Activated naive CD8-positive, alpha-beta T cell treated with anti-CD3 and anti-CD28 coated beads for 36 hours (primary cell): ENCODE results near the gene RPL7A. TPM values are rescaled to one million over a fixed set of nuclear protein-coding genes. Genes with fewer than 3 reads are reported as not detected.
"Not testable (repeated sequence)": the region's sequence is repeated elsewhere in the genome, so short reads cannot be mapped to it uniquely, and the experiment has no call there.

Source experiments
- DNase-seq: peaks from one replicate; pipeline ENCODE4 v3.0.0; 2021
- H3K27ac Mint-ChIP-seq: one replicate; pipeline ENCODE4 v1.8.0; 2022; ENCODE audit warnings: mild to moderate bottlenecking, moderate library complexity, mixed read lengths
- H3K27me3 Mint-ChIP-seq: one replicate; pipeline ENCODE4 v1.8.0; 2022; ENCODE audit warnings: mild to moderate bottlenecking, mixed read lengths
- H3K36me3 Mint-ChIP-seq: one replicate; pipeline ENCODE4 v1.8.0; 2021; ENCODE audit warnings: mild to moderate bottlenecking, mixed read lengths
- H3K4me1 Mint-ChIP-seq: one replicate; pipeline ENCODE4 v1.8.0; 2021; ENCODE audit warnings: mixed read lengths
- H3K4me3 Mint-ChIP-seq: one replicate; pipeline ENCODE4 v1.8.0; 2022; ENCODE audit warnings: mild to moderate bottlenecking, moderate library complexity, mixed read lengths
- H3K9me3 Mint-ChIP-seq: one replicate; pipeline ENCODE4 v1.8.0; 2022; ENCODE audit warnings: mixed read lengths
- total RNA-seq, 2 experiments: library from RNA; stranded (reverse); gene quantifications; one replicate each; pipeline ENCODE4 v1.2.3, GENCODE V29; 2021

The RPL7A gene
- total RNA-seq, 2 experiments from 2014 or later: 3,142 to 3,195 TPM

- Mint-ChIP-seq H3K27me3 (no peaks in the 10 kb centered on the region), H3K27ac (no peak overlapping the region), H3K4me3 (no peak overlapping the region), H3K4me1 (peaks cover 2% of the 10 kb centered on the region), H3K36me3 (no peaks in the 10 kb centered on the region), H3K9me3 (no peaks in the 10 kb centered on the region)
- DNase-seq: no peak
Measured at GRCh38 chr9:133321411-133321935, 26.5 kb upstream of the RPL7A start.

GRCh38 chr9:133322701-133323100 is 25.3 kb upstream of the RPL7A start:
- DNase-seq: no peak
- H3K36me3 Mint-ChIP-seq: no peaks in the 10 kb centered on the region

DNA sequence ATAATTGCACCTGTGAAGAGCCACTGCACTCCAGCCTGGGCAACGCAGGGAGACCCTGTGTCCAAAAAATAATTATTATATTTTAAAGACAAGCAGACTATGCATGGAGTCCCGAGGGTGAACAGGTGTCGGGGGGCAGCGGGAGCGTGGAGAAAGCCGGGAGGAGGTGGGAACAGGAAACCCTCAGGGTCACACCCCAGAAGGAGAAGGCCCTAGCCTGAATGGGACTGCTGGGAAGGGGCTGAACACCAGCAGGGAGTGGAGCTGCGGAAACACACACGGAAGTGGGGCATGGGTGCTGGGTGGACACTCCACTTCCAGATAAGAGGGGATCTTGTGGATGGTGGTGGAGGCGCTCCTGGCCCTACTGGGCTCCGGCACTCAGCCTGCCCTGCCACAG is 24.8 kb upstream of the RPL7A start:
- Mint-ChIP-seq H3K9me3 (no peaks in the 10 kb centered on the region), H3K4me1 (peaks cover 2% of the 10 kb centered on the region), H3K4me3 (no peak overlapping the region), H3K36me3 (no peaks in the 10 kb centered on the region), H3K27ac (no peak overlapping the region), H3K27me3 (no peaks in the 10 kb centered on the region)
- DNase-seq: no peak

More at GRCh38 chr9:133322701-133323100, 25.3 kb upstream of the RPL7A start:
- H3K4me1 Mint-ChIP-seq: peaks cover 2% of the 10 kb centered on the region
- no peak overlapping the region for H3K4me3 Mint-ChIP-seq
- H3K9me3 Mint-ChIP-seq: no peaks in the 10 kb centered on the region
- no peaks in the 10 kb centered on the region for H3K27me3 Mint-ChIP-seq
- H3K27ac Mint-ChIP-seq: no peak overlapping the region

GRCh38 chr9:133323991-133324703 is 23.9 kb upstream of the RPL7A start:
- Mint-ChIP-seq H3K9me3 (no peaks in the 10 kb centered on the region), H3K4me1 (peaks cover 2% of the 10 kb centered on the region), H3K27ac (no peak overlapping the region), H3K36me3 (peaks cover 6% of the 10 kb centered on the region), H3K4me3 (no peak overlapping the region), H3K27me3 (no peaks in the 10 kb centered on the region)
- no peak for DNase-seq

DNA sequence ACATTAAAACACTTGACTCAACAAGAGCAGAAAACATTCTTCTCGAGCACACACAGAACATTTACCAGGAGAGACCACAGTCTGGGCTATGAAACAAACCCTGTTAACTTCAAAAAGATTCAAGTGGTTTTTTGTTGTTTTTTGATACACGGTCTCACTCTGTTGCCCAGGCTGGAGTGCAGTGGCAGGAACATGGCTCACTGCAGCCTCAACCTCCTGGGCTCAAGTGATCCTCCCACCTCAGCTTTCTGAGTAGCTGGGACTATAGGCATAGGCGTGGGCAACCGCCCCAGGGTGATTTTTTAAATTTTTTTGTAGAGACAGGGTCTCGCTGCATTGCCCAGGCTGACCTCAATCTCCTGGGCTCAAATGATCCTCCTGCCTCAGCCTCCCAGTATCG is 21.0 kb upstream of the RPL7A start:
- peaks cover 11% of the 10 kb centered on the region for H3K4me1 Mint-ChIP-seq
- not testable (repeated sequence) for H3K27me3 Mint-ChIP-seq, DNase-seq, H3K4me3 Mint-ChIP-seq, H3K9me3 Mint-ChIP-seq, H3K27ac Mint-ChIP-seq
- H3K36me3 Mint-ChIP-seq: peaks cover 12% of the 10 kb centered on the region

- Mint-ChIP-seq H3K4me1 (peaks cover 14% of the 10 kb centered on the region), H3K9me3 (no peaks in the 10 kb centered on the region)
- no peak for DNase-seq
Measured at GRCh38 chr9:133327834-133328484, 20.1 kb upstream of the RPL7A start.

DNA sequence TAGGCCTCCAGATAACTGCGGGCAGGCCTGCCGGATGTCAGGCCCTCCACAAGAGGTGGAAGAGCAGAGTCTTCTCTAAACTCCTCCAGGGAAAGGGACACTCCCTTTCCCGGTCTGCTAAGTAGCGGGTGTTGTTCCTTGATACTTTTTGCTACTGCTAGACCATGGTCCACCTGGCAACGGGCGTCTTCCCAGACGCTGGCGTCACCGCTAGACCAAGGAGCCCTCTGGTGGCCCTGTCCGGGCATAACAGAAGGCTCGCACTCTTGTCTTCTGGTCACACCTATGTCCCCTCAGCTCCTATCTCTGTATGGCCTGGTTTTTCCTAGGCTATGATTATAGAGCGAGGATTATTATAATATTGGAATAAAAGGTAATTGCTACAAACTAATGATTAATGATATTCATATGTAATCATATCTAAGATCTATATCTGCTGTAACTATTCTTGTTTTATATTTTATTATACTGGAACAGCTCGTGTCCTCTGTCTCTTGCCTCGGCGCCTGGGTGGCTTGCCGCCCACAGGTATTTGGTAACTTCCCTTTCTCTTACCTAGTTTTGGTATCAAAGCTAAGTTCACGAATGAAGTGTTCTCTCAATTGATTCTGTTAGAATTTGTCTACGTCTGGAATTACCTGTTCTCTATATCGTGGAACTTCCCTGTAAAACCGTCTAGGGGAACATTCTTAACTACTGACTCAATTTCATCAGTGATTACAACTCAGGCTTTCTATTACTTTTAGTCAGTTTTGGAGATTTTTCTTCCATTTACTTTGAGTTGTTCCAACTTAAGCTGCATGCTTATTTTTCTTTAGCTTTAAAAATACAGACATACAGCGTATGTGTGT is 18.5 kb upstream of the RPL7A start:
- not testable (repeated sequence) for H3K27ac Mint-ChIP-seq

More at GRCh38 chr9:133327834-133328484, 20.1 kb upstream of the RPL7A start:
- Mint-ChIP-seq H3K27ac (peak overlapping the region; percentile 66), H3K36me3 (peaks cover 17% of the 10 kb centered on the region), H3K27me3 (no peaks in the 10 kb centered on the region), H3K4me3 (no peak overlapping the region)

DNA sequence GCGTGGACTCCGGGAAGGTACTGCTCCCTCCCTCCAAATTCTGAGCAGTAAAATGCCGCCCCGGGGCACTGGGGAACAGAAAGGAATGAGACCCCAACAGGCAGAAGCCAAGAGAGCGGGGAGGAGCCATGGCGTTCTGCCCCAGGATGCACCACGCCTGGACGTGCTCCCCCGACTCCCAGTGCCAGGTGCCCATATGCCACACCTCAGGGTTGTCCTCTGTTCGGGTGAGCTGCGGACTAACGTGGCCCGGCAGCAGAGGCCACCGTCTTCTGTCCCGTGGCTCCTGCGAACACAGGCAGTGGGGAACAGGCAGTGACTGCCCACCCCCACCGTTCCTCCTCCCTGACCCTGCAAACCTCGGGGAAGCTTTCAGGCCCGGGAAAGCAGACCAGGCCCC is 16.8 kb upstream of the RPL7A start:
- Mint-ChIP-seq H3K4me3 (no peak overlapping the region), H3K27ac (peak overlapping the region; percentile 25), H3K36me3 (peaks cover 41% of the 10 kb centered on the region), H3K9me3 (no peaks in the 10 kb centered on the region), H3K27me3 (no peaks in the 10 kb centered on the region), H3K4me1 (peaks cover 21% of the 10 kb centered on the region)
- DNase-seq: no peak

More for the DNA sequence above, 18.5 kb upstream of the RPL7A start:
- not testable (repeated sequence) for H3K27me3 Mint-ChIP-seq, DNase-seq, H3K4me3 Mint-ChIP-seq, H3K9me3 Mint-ChIP-seq
- Mint-ChIP-seq H3K4me1 (peaks cover 21% of the 10 kb centered on the region), H3K36me3 (peaks cover 26% of the 10 kb centered on the region)

GRCh38 chr9:133331641-133332380 is 16.2 kb upstream of the RPL7A start:
- no peaks in the 10 kb centered on the region for H3K27me3 Mint-ChIP-seq
- peaks cover 25% of the 10 kb centered on the region for H3K4me1 Mint-ChIP-seq
- H3K36me3 Mint-ChIP-seq: peaks cover 47% of the 10 kb centered on the region
- no peak for DNase-seq
- H3K4me3 Mint-ChIP-seq: no peak overlapping the region
- H3K9me3 Mint-ChIP-seq: no peaks in the 10 kb centered on the region
- H3K27ac Mint-ChIP-seq: peak overlapping the region; percentile 25

- H3K27ac Mint-ChIP-seq: no peak overlapping the region
- H3K4me1 Mint-ChIP-seq: peaks cover 25% of the 10 kb centered on the region
- H3K9me3 Mint-ChIP-seq: no peaks in the 10 kb centered on the region
- H3K36me3 Mint-ChIP-seq: peaks cover 49% of the 10 kb centered on the region
- no peak overlapping the region for H3K4me3 Mint-ChIP-seq
- H3K27me3 Mint-ChIP-seq: no peaks in the 10 kb centered on the region
- DNase-seq: no peak
Measured at GRCh38 chr9:133332381-133332730, 15.7 kb upstream of the RPL7A start.

DNA sequence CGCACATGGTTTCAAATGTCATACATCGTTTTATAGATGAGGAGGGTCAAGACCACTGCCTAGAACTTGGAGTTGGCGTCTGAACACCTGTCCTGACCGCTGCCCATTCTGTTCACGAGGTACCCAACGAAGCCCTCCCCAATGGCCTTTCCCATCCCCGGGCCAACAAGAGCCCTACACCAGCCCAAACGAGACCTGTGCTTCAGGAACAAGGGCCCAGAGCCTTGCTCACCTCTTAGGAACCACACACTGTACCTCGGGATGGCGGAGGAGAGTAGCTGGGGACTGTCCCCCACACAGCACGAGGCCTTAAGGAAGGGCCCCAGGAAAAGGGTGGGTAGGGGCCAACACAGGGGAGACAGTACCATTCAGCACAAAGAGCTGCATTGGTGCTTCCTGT is 15.0 kb upstream of the RPL7A start:
- Mint-ChIP-seq H3K36me3 (peaks cover 49% of the 10 kb centered on the region), H3K27me3 (no peaks in the 10 kb centered on the region), H3K4me3 (no peak overlapping the region), H3K4me1 (peaks cover 29% of the 10 kb centered on the region), H3K27ac (no peak overlapping the region), H3K9me3 (no peaks in the 10 kb centered on the region)
- DNase-seq: no peak

GRCh38 chr9:133333566-133333965 is 14.5 kb upstream of the RPL7A start:
- Mint-ChIP-seq H3K9me3 (no peaks in the 10 kb centered on the region), H3K4me1 (peaks cover 29% of the 10 kb centered on the region), H3K27ac (peak overlapping the region; percentile 66), H3K36me3 (peaks cover 50% of the 10 kb centered on the region), H3K27me3 (no peaks in the 10 kb centered on the region), H3K4me3 (peak overlapping the region; percentile 98)
- no peak for DNase-seq

DNA sequence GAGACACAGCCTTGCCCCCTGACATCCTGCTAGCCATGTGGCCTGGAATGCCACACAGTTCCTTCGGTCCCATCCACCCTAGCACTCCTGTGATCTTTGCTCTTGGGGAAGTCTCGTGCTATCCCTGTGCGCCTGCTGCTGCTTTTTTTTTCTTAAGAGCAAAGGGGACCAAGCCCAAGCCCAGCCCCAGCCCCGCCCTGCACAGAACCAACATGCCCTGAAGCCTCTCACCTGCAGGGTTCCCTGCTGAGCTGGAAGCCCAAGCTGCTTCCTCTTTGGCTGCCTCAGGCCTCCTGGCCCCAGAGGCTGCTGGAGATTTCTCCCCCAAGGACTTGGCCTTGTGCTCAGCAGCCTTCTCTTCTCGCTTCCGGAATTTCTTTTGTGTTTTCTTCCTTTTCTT is 13.9 kb upstream of the RPL7A start:
- no peaks in the 10 kb centered on the region for H3K9me3 Mint-ChIP-seq
- DNase-seq: no peak

DNA sequence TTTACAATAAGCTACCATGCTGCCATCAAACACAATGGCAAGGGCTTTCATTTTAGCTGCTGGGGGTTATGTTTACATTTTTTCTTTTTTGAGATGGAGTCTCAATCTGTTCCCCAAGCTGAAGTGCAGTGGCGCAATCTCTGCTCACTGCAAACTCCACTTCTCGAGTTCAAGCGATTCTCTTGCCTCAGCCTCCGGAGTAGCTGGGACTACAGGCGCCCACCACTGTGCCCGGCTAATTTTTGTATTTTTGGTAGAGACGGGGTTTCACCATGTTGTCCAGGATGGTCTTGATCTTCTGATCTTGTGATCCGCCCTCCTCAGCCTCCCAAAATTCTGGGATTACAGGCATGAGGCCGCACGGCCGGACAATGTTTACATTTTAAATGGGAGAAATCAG is 13.1 kb upstream of the RPL7A start:
- H3K4me3 Mint-ChIP-seq: peak overlapping the region; percentile 98
- H3K27me3 Mint-ChIP-seq, H3K9me3 Mint-ChIP-seq, DNase-seq: not testable (repeated sequence)
- H3K36me3 Mint-ChIP-seq: peaks cover 58% of the 10 kb centered on the region
- peak overlapping the region; percentile 94 for H3K27ac Mint-ChIP-seq
- peaks cover 31% of the 10 kb centered on the region for H3K4me1 Mint-ChIP-seq

More for the DNA sequence above, 13.9 kb upstream of the RPL7A start:
- Mint-ChIP-seq H3K4me1 (peaks cover 29% of the 10 kb centered on the region), H3K36me3 (peaks cover 50% of the 10 kb centered on the region), H3K27me3 (no peaks in the 10 kb centered on the region), H3K4me3 (peak overlapping the region; percentile 98), H3K27ac (peak overlapping the region; percentile 66)
